ENCODE results near the gene TNK1.
"Not testable (repeated sequence)": the region's sequence is repeated elsewhere in the genome, so short reads cannot be mapped to it uniquely, and the experiment has no call there.

Gene TNK1

GRCh38 chr17:7356072-7356549 lies 24.8 kb upstream of the TNK1 start:
- Histone ChIP-seq H3K27ac (ENCODE audit: low read depth, low read length) (no peak overlapping the region), H3K4me3 (ENCODE audit: low read length) (peak overlapping the region; percentile 28; the same call in 1 of the 2 replicates), H3K36me3 (ENCODE audit: insufficient read depth, low read length) (no peaks in the 10 kb centered on the region), H3K9me3 (ENCODE audit: insufficient read depth, low read depth, low read length) (no peaks in the 10 kb centered on the region), H3K9ac (ENCODE audit: low read depth, low read length) (no peak overlapping the region), H3K4me1 (ENCODE audit: insufficient read depth, low read length) (peaks cover 3% of the 10 kb centered on the region; the same call in 1 of the 2 replicates), H3K27me3 (ENCODE audit: insufficient read depth, low read length) (no peaks in the 10 kb centered on the region)
- WGBS, result 6% methylated on average over 11 of the region's 12 CpGs

DNA sequence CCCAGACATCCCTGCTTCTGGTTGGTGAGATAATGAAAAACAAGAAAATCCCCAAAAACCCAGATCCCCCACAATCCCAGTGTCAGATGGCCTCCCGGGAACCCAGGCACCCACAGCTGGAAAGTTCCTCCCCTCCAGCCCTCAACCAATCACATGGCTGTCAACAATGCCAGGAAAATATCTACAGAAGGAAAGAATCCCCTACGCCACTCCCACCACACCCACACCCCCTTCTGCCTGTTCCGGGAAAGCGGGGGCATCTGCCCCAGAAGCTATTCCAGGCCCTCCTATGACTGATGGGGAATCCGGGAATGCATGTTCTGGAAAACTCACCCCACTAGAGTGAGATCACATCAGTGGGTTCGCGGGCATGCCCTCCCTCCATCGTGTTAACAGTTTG lies 24.1 kb upstream of the TNK1 start:
- WGBS, result 88% methylated on average over 8 of the region's 8 CpGs

DNA sequence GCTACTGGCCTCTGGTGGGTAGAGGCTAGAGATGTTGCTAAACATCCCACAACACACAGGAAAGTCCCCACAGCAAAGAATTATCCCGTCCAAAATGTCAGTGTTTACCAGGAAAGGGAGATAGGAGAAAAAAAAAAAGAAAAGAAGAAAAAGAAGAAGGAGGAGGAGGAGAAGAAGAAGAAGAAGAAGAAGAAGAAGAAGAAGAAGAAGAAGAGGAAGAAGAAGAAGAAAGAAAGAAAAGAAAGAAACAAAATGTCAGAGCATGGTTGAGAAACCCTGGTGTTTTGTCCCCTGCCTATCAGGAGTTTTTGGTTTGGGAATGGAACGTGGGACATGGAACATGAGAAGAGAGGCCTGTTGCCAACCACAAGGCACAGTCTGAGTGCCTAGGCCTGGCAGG lies 23.5 kb upstream of the TNK1 start:
- H3K36me3 ChIP-seq (ENCODE audit: insufficient read depth, low read length), result no peaks in the 10 kb centered on the region
- H3K4me1 ChIP-seq (ENCODE audit: insufficient read depth, low read length), result peaks cover 3% of the 10 kb centered on the region; the same call in 1 of the 2 replicates
- H3K27me3 ChIP-seq (ENCODE audit: insufficient read depth, low read length), result no peaks in the 10 kb centered on the region
- H3K27ac ChIP-seq (ENCODE audit: low read depth, low read length), result no peak overlapping the region
- no peaks in the 10 kb centered on the region for H3K9me3 ChIP-seq (ENCODE audit: insufficient read depth, low read depth, low read length)
- H3K4me3 ChIP-seq (ENCODE audit: low read length), result no peak overlapping the region
- H3K9ac ChIP-seq (ENCODE audit: low read depth, low read length), result no peak overlapping the region
- 86% methylated on average over 2 of the region's 2 CpGs for WGBS

More for the DNA sequence above, 24.1 kb upstream of the TNK1 start:
- H3K9me3 ChIP-seq (ENCODE audit: insufficient read depth, low read depth, low read length), result no peaks in the 10 kb centered on the region
- no peak overlapping the region for H3K4me3 ChIP-seq (ENCODE audit: low read length)
- no peaks in the 10 kb centered on the region for H3K27me3 ChIP-seq (ENCODE audit: insufficient read depth, low read length)
- no peak overlapping the region for H3K9ac ChIP-seq (ENCODE audit: low read depth, low read length)
- no peaks in the 10 kb centered on the region for H3K36me3 ChIP-seq (ENCODE audit: insufficient read depth, low read length)
- peaks cover 3% of the 10 kb centered on the region; the same call in 1 of the 2 replicates for H3K4me1 ChIP-seq (ENCODE audit: insufficient read depth, low read length)
- no peak overlapping the region for H3K27ac ChIP-seq (ENCODE audit: low read depth, low read length)

GRCh38 chr17:7361906-7362305 lies 19.0 kb upstream of the TNK1 start:
- no peaks in the 10 kb centered on the region for H3K27me3 ChIP-seq (ENCODE audit: insufficient read depth, low read length)
- 85% methylated on average over 3 of the region's 3 CpGs for WGBS
- H3K36me3 ChIP-seq (ENCODE audit: insufficient read depth, low read length), result no peaks in the 10 kb centered on the region
- H3K27ac ChIP-seq (ENCODE audit: low read depth, low read length), result no peak overlapping the region
- no peaks in the 10 kb centered on the region; the same call in 1 of the 2 replicates for H3K4me1 ChIP-seq (ENCODE audit: insufficient read depth, low read length)
- no peak overlapping the region for H3K9ac ChIP-seq (ENCODE audit: low read depth, low read length)
- no peaks in the 10 kb centered on the region for H3K9me3 ChIP-seq (ENCODE audit: insufficient read depth, low read depth, low read length)
- H3K4me3 ChIP-seq (ENCODE audit: low read length), result no peak overlapping the region

GRCh38 chr17:7363311-7363710 lies 17.6 kb upstream of the TNK1 start:
- Histone ChIP-seq H3K9ac (ENCODE audit: low read depth, low read length) (no peak overlapping the region), H3K4me3 (ENCODE audit: low read length) (no peak overlapping the region), H3K9me3 (ENCODE audit: insufficient read depth, low read depth, low read length) (no peaks in the 10 kb centered on the region), H3K27me3 (ENCODE audit: insufficient read depth, low read length) (no peaks in the 10 kb centered on the region), H3K27ac (ENCODE audit: low read depth, low read length) (no peak overlapping the region), H3K4me1 (ENCODE audit: insufficient read depth, low read length) (peaks cover 4% of the 10 kb centered on the region; the same call in 1 of the 2 replicates), H3K36me3 (ENCODE audit: insufficient read depth, low read length) (no peaks in the 10 kb centered on the region)
- WGBS, result 92% methylated on average over 6 of the region's 6 CpGs

- 95% methylated on average over 6 of the region's 7 CpGs for WGBS
Observed at GRCh38 chr17:7365963-7366362, 14.9 kb upstream of the TNK1 start.

DNA sequence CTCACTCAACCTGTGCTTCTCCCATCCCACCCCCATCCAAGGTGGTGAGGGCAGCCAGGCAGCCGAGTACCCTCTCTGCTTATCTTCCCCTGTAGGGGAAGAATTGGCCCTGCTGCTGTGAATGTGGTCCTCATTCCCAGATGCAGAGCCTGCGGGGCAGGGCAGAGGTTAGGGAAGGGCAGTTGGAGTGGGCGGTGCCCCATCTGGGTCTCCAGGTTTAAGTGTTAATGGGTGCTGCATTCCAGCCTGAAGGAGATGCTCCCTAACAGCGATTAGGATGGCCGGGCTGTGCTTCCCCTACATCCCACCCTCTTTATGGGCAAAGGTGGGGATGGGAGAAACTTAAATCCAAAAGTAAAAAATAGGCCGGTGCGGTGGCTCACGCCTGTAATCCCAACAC lies 13.8 kb upstream of the TNK1 start:
- Histone ChIP-seq H3K4me1 (ENCODE audit: insufficient read depth, low read length) (peaks cover 6% of the 10 kb centered on the region; the same call in 1 of the 2 replicates), H3K9me3 (ENCODE audit: insufficient read depth, low read depth, low read length) (no peaks in the 10 kb centered on the region), H3K27ac (ENCODE audit: low read depth, low read length) (no peak overlapping the region), H3K9ac (ENCODE audit: low read depth, low read length) (no peak overlapping the region), H3K27me3 (ENCODE audit: insufficient read depth, low read length) (no peaks in the 10 kb centered on the region), H3K36me3 (ENCODE audit: insufficient read depth, low read length) (no peaks in the 10 kb centered on the region), H3K4me3 (ENCODE audit: low read length) (no peak overlapping the region)
- WGBS, result 70% methylated on average over 6 of the region's 8 CpGs

More at GRCh38 chr17:7365963-7366362, 14.9 kb upstream of the TNK1 start:
- H3K27ac ChIP-seq (ENCODE audit: low read depth, low read length); H3K9me3 ChIP-seq (ENCODE audit: insufficient read depth, low read depth, low read length); H3K27me3 ChIP-seq (ENCODE audit: insufficient read depth, low read length); H3K4me3 ChIP-seq (ENCODE audit: low read length); H3K9ac ChIP-seq (ENCODE audit: low read depth, low read length); H3K36me3 ChIP-seq (ENCODE audit: insufficient read depth, low read length); H3K4me1 ChIP-seq (ENCODE audit: insufficient read depth, low read length): not testable (repeated sequence)

DNA sequence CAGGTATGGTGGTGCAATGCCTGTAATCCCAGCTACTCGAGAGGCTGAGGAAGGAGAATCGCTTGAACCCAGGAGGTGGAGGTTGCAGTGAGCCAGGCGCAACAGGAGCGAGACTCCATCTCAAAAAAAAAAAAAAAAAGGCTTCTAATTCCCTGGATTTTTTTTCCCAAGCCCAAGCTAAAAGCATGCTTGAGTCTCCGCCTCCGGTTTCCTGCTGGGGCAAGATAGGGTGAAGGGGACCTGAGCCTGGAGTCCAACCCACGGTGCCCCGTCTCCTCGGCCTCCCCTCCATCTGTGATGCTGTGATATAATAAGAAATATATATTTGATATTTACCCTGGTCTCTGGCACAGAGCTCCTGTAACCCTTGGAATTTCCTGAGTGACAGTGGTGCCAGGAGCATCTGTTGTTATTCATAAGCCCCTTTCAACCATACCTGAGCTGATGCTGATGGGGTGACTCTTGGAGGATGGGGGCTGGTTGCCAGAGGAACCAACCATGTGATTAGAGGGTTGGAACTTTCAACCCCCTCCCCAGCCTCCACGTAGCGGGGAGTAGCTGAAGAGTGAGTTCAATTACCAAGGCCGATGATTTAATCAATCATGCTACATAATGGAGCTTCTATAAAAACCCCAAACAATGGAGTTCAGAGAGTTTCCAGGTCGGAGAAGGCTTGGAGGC lies 12.8 kb upstream of the TNK1 start:
- Histone ChIP-seq H3K9ac (ENCODE audit: low read depth, low read length) (no peak overlapping the region), H3K27me3 (ENCODE audit: insufficient read depth, low read length) (no peaks in the 10 kb centered on the region), H3K4me3 (ENCODE audit: low read length) (no peak overlapping the region), H3K27ac (ENCODE audit: low read depth, low read length) (no peak overlapping the region), H3K9me3 (ENCODE audit: insufficient read depth, low read depth, low read length) (no peaks in the 10 kb centered on the region), H3K36me3 (ENCODE audit: insufficient read depth, low read length) (no peaks in the 10 kb centered on the region), H3K4me1 (ENCODE audit: insufficient read depth, low read length) (peaks cover 6% of the 10 kb centered on the region; the same call in 1 of the 2 replicates)
- WGBS, result 71% methylated on average over 10 of the region's 13 CpGs

DNA sequence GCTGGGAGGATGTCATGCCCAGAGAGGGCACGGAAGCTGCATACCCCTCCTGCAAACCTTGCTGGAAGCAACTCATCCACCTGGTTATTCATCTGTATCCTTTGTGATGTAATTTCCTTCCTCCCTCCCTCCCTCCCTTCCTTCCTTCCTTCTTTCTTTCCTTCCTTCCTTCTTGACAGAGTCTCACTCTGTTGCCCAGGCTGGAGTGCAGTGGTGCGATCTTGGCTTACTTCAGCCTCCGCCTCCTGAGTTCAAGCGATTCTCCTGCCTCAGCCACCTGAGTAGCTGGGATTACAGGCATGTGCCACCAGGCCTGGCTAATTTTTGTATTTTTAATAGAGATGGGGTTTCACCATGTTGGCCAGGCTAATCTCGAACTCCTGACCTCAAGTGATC lies 12.3 kb upstream of the TNK1 start:
- H3K36me3 ChIP-seq (ENCODE audit: insufficient read depth, low read length); H3K4me1 ChIP-seq (ENCODE audit: insufficient read depth, low read length); H3K27ac ChIP-seq (ENCODE audit: low read depth, low read length); H3K4me3 ChIP-seq (ENCODE audit: low read length); H3K27me3 ChIP-seq (ENCODE audit: insufficient read depth, low read length); H3K9ac ChIP-seq (ENCODE audit: low read depth, low read length); H3K9me3 ChIP-seq (ENCODE audit: insufficient read depth, low read depth, low read length): not testable (repeated sequence)
- 88% methylated on average over 5 of the region's 5 CpGs for WGBS

DNA sequence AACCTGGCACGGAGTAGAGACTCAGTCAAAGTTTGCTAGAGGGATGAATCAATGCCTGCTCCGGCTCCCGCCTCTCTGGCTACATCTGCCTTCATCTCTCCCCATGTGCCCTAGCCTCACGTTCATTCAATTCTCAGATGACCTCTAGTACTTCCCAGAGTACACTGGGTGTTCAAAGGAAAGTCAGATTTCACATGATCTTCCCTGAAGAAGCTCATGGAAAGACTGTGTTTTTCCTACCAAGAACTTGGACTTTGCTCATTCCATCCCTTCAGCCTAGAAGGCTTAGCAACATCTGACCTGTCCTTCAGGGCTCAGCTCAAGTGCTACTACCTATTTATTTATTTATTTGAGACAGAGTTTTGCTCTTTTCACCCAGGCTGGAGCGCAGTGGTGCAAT lies 11.1 kb upstream of the TNK1 start:
- H3K4me1 ChIP-seq (ENCODE audit: insufficient read depth, low read length), result peaks cover 6% of the 10 kb centered on the region; the same call in 1 of the 2 replicates
- H3K9ac ChIP-seq (ENCODE audit: low read depth, low read length), result no peak overlapping the region
- no peaks in the 10 kb centered on the region for H3K27me3 ChIP-seq (ENCODE audit: insufficient read depth, low read length)
- no peaks in the 10 kb centered on the region for H3K9me3 ChIP-seq (ENCODE audit: insufficient read depth, low read depth, low read length)
- no peak overlapping the region for H3K27ac ChIP-seq (ENCODE audit: low read depth, low read length)
- 87% methylated on average over 5 of the region's 5 CpGs for WGBS
- H3K4me3 ChIP-seq (ENCODE audit: low read length), result no peak overlapping the region
- H3K36me3 ChIP-seq (ENCODE audit: insufficient read depth, low read length), result no peaks in the 10 kb centered on the region

DNA sequence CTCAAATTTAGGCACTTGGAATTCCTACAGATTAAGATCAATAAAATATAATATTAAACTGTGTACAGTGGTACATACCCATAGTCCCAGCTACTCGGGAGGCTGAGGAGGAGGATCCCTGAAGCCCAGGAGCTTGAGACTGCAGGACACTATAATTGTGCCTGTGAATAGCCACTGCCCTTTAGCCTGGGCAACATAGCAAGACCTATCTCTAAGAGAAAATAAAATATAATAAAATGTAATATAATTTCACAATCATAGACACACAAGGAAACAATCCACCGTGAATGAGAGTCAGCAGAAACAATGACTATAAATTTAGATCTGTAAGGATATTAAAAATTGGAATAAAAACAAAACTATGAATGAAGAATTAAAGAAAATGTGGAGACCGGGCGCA lies 10.0 kb upstream of the TNK1 start:
- 89% methylated on average over 3 of the region's 4 CpGs for WGBS
- H3K27ac ChIP-seq (ENCODE audit: low read depth, low read length), result no peak overlapping the region
- no peaks in the 10 kb centered on the region for H3K36me3 ChIP-seq (ENCODE audit: insufficient read depth, low read length)
- no peaks in the 10 kb centered on the region for H3K27me3 ChIP-seq (ENCODE audit: insufficient read depth, low read length)
- peaks cover 6% of the 10 kb centered on the region; the same call in 1 of the 2 replicates for H3K4me1 ChIP-seq (ENCODE audit: insufficient read depth, low read length)
- H3K9ac ChIP-seq (ENCODE audit: low read depth, low read length), result no peak overlapping the region
- no peak overlapping the region for H3K4me3 ChIP-seq (ENCODE audit: low read length)
- H3K9me3 ChIP-seq (ENCODE audit: insufficient read depth, low read depth, low read length), result no peaks in the 10 kb centered on the region
